ENCODE data around the gene CHAF1A.

CHAF1A gene

GRCh38 chr19:4413588-4413987 lies 11.1 kb downstream of the CHAF1A start:
- DNase-seq = no peak

GRCh38 chr19:4414144-4414799 lies 11.8 kb downstream of the CHAF1A start:
- DNase-seq = no peak

- no peak for DNase-seq
Measured at GRCh38 chr19:4414800-4415321, 12.4 kb downstream of the CHAF1A start.

- no peak for DNase-seq
Measured at GRCh38 chr19:4415352-4415751, 12.9 kb downstream of the CHAF1A start.

DNA sequence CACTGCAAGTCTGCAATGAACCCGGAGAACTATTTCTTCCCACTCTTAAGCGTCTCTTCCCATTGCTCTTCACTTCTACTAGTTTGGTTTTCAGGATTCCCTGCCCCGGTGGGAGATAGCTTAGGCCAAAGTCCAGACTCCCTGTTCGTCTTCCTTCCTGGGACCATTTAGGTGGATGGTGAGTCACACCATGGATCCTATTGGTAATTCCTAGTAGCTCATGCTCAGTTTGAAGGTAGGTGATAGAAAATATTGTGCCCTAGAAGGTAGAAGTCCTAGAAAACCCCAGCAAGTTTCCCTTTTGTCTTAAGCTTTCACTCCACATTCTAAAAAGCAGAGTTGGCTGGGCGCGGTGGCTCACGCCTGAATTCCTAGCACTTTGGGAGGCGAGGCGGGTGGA lies 13.8 kb downstream of the CHAF1A start:
- no peak for DNase-seq

GRCh38 chr19:4423416-4424126 lies 21.1 kb downstream of the CHAF1A start:
- no peak for DNase-seq

GRCh38 chr19:4425537-4425936 lies 23.1 kb downstream of the CHAF1A start:
- DNase-seq = no peak

GRCh38 chr19:4428326-4428975 lies 26.0 kb downstream of the CHAF1A start:
- no peak for DNase-seq

- DNase-seq = no peak
Measured at GRCh38 chr19:4429256-4429655, 26.8 kb downstream of the CHAF1A start.

DNA sequence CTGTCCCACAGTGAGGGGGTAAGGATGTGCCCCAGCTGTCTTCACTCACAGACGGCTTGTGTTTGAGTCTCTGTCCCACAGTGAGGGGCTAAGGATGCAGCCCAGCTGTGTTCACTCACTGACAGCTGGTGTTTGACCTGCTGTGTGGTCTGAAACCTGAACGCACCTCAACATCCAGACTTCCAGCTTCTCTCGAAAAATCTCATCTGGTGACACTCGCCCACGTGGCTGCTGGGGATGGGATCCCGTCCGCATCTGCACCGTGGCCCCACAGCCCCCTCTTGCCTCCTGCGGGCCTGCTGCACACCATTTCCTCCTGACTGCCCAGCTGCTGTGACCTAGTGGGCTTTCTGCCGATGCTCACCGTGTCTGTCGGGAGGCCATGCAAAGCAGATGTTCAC lies 27.3 kb downstream of the CHAF1A start:
- DNase-seq = no peak

- no peak for DNase-seq
Measured at GRCh38 chr19:4430760-4431159, 28.3 kb downstream of the CHAF1A start.

- DNase-seq = no peak
Measured at GRCh38 chr19:4431296-4431695, 28.9 kb downstream of the CHAF1A start.

GRCh38 chr19:4431808-4432674 lies 29.6 kb downstream of the CHAF1A start:
- no peak for DNase-seq

DNA sequence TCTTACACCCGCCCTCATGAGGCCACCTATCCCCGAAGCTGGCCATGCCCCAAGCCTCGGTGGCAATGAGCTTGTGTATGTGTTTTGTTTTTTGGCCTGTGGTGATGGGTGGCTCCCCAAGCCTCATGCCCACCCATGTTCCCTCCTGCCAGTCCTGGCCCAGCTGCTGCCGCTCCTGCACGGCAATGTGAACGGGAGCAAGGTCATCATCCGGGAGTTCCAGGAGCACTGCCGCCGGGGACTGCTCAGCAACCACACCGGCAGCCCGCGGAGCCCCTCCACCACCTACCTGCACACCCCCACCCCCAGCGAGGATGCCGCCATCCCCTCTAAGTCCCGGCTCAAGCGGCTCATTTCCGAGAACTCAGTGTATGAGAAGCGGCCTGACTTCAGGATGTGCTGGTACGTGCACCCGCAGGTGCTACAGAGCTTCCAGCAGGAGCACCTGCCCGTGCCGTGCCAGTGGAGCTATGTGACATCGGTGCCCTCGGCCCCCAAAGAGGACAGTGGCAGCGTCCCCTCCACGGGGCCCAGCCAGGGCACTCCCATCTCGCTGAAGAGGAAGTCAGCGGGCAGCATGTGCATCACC lies 30.6 kb downstream of the CHAF1A start:
- no peak for DNase-seq

GRCh38 chr19:4434391-4434790 lies 32.0 kb downstream of the CHAF1A start:
- DNase-seq = no peak

DNA sequence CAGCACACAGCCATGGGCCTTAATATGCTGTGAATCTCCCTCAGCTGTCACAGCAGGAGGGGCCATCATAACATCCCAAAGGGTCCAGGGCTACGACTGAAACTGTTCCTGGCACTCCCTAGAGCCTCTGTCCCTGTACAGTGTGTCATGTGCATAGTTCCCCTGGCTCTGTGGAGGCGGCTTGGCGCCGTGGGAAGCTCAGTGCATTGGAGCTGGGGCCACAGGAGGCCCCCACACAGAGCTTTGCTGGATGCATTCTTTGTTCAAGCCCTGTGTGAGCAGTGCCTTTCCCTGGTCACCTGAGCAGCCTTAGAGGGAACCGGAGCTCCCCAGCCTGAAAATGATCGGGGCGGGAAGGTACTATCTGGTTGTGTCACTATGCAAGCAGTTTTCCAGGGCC lies 33.8 kb downstream of the CHAF1A start:
- no peak for DNase-seq

- no peak for DNase-seq
Measured at GRCh38 chr19:4437103-4437502, 34.7 kb downstream of the CHAF1A start.

DNA sequence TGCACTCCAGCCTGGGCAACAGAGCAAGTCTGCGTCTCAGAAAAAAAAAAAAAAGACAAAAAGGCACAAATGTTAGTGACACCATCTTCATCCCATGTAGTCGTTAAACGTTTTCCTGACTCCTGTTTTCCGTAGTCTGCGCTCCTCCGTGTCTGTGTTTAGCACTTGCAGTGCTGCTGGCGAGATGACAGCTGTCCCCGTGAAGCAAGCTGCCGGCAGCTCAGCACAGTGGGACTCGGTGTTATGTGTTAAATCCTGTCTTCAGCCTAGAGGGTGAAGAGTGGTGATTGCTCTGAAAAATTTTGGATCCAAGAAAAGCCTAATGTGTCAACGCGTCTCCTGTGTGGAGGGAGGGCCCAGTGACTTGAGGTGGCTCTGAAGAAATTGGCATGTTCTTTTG lies 36.8 kb downstream of the CHAF1A start:
- DNase-seq = no peak

- DNase-seq = no peak
Measured at GRCh38 chr19:4441994-4442818, 39.8 kb downstream of the CHAF1A start.

DNA sequence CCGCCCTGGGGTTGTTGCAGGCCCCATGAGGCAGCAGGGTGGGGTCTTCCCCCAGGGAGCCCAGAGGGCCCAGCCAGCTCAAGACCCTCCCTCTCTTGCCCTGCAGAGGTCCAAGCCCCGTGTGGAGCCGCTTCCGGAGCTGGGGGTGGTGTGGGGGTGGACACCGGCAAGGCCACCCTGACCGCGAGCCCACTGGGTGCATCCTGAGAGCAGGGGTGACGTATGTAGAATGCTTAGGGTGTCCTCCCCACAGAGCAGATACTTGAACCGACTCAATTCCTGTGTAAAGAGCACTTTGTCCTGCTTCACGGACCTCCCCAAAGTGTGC lies 40.3 kb downstream of the CHAF1A start:
- DNase-seq = no peak

DNA sequence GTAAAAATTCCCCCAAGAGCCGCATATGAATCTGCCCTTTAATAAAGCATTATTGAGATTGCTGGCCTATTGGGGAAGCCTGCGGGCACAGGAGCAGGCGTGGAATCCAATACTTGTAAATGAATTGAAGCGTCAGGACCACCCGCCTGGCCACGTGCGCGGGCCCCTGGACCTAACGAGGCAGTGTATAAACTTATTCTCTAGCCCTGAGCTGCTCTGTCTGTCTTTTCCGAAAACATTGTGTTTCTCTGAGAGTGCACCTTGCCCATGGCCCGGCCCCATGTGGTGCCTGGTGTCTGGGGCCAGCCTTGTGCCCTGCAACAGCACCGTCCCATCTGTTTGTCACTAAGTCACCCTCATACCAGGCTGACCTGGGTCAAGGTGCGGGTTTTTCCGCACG lies 40.7 kb downstream of the CHAF1A start:
- DNase-seq = no peak

Measured in activated naive CD4-positive, alpha-beta T cell treated with Interleukin-2 at 50 U/mL for 16 hours (primary cell).